Measurements from ENCODE around the gene LIN54. TPM values are rescaled to one million over a fixed set of nuclear protein-coding genes. Genes with fewer than 3 reads are reported as not detected.

LIN54 gene
- total RNA-seq, 3 donors from 2014 or later: 15.6 to 16.7 (median 15.8) TPM

GRCh38 chr4:82948647-82949204, 61.9 kb downstream of the LIN54 start:
- ATAC-seq: no peak
- no peak overlapping the region for H3K4me3 ChIP-seq
- intact Hi-C loops (cut with DNase I, micrococcal nuclease): no loop called here

GRCh38 chr4:82947498-82947897, 63.1 kb downstream of the LIN54 start:
- ATAC-seq (no peak), DNase-seq (no peak)
- no peaks in the 10 kb centered on the region for H3K4me1 ChIP-seq (ENCODE audit: low read depth)
- intact Hi-C loops (cut with DNase I, micrococcal nuclease): no loop called here
- no peaks in the 10 kb centered on the region for H3K36me3 ChIP-seq (ENCODE audit: low read depth)
- no peak overlapping the region for H3K4me3 ChIP-seq
- no peaks in the 10 kb centered on the region for H3K9me3 ChIP-seq
- TF ChIP-seq CTCF (IDR thresholded peaks at IDR 0.05): no peak

More at GRCh38 chr4:82948647-82949204, 61.9 kb downstream of the LIN54 start:
- H3K4me1 ChIP-seq (ENCODE audit: low read depth): no peaks in the 10 kb centered on the region
- no peaks in the 10 kb centered on the region for H3K36me3 ChIP-seq (ENCODE audit: low read depth)
- TF ChIP-seq CTCF (IDR thresholded peaks at IDR 0.05): no peak
- no peak for DNase-seq
- H3K9me3 ChIP-seq: no peaks in the 10 kb centered on the region

GRCh38 chr4:82939414-82939813, 71.2 kb downstream of the LIN54 start:
- Histone ChIP-seq H3K4me1 (ENCODE audit: low read depth) (no peaks in the 10 kb centered on the region), H3K9me3 (no peaks in the 10 kb centered on the region), H3K4me3 (no peak overlapping the region), H3K36me3 (ENCODE audit: low read depth) (no peaks in the 10 kb centered on the region)
- no peak for ATAC-seq
- intact Hi-C loops (cut with DNase I, micrococcal nuclease): no loop called here
- no peak for TF ChIP-seq CTCF (IDR thresholded peaks at IDR 0.05)
- no peak for DNase-seq

- DNase-seq: no peak
- intact Hi-C loops (cut with DNase I, micrococcal nuclease): no loop called here
- no peaks in the 10 kb centered on the region for H3K4me1 ChIP-seq (ENCODE audit: low read depth)
- ATAC-seq: no peak
- no peaks in the 10 kb centered on the region for H3K9me3 ChIP-seq
- no peak overlapping the region for H3K4me3 ChIP-seq
- no peak for TF ChIP-seq CTCF (IDR thresholded peaks at IDR 0.05)
- no peaks in the 10 kb centered on the region for H3K36me3 ChIP-seq (ENCODE audit: low read depth)
Observed at GRCh38 chr4:82934441-82934840, 76.2 kb downstream of the LIN54 start.

GRCh38 chr4:82930848-82931755, 79.5 kb downstream of the LIN54 start:
- ATAC-seq (no peak), DNase-seq (no peak)
- intact Hi-C loops (cut with DNase I, micrococcal nuclease): no loop called here
- H3K4me1 ChIP-seq (ENCODE audit: low read depth): no peaks in the 10 kb centered on the region
- TF ChIP-seq CTCF (IDR thresholded peaks at IDR 0.05): no peak
- H3K4me3 ChIP-seq: no peak overlapping the region
- no peaks in the 10 kb centered on the region for H3K9me3 ChIP-seq
- H3K36me3 ChIP-seq (ENCODE audit: low read depth): no peaks in the 10 kb centered on the region

All from mucosa of descending colon (tissue), 3 donors.